ENCODE results near the gene MCU. TPM values are rescaled to one million over a fixed set of nuclear protein-coding genes. Genes with fewer than 3 reads are reported as not detected.

Gene MCU
- total RNA-seq, 1 experiment from 2014 or later: 42.7 TPM

GRCh38 chr10:72802763-72803505 lies 111.0 kb downstream of the MCU start:
- DNase-seq (ENCODE audit: low read depth): no peak

GRCh38 chr10:72808001-72808400 lies 116.1 kb downstream of the MCU start:
- no peak for DNase-seq (ENCODE audit: low read depth)

GRCh38 chr10:72809006-72809405 lies 117.1 kb downstream of the MCU start:
- no peak for DNase-seq (ENCODE audit: low read depth)

GRCh38 chr10:72810976-72811375 lies 119.0 kb downstream of the MCU start:
- DNase-seq (ENCODE audit: low read depth): no peak

- DNase-seq (ENCODE audit: low read depth): no peak
Observed at GRCh38 chr10:72812415-72812752, 120.4 kb downstream of the MCU start.

- DNase-seq (ENCODE audit: low read depth): peak; percentile 25
Observed at GRCh38 chr10:72812753-72813430, 120.9 kb downstream of the MCU start.

GRCh38 chr10:72814099-72814790 lies 122.3 kb downstream of the MCU start:
- no peak for DNase-seq (ENCODE audit: low read depth)

- DNase-seq (ENCODE audit: low read depth): no peak
Observed at GRCh38 chr10:72816565-72816964, 124.6 kb downstream of the MCU start.

GRCh38 chr10:72818076-72818475 lies 126.1 kb downstream of the MCU start:
- DNase-seq (ENCODE audit: low read depth): no peak

GRCh38 chr10:72819053-72819452 lies 127.1 kb downstream of the MCU start:
- DNase-seq (ENCODE audit: low read depth): no peak

- no peak for DNase-seq (ENCODE audit: low read depth)
Observed at GRCh38 chr10:72821606-72822005, 129.7 kb downstream of the MCU start.

- DNase-seq (ENCODE audit: low read depth): no peak
Observed at GRCh38 chr10:72822342-72822986, 130.5 kb downstream of the MCU start.

GRCh38 chr10:72825163-72825562 lies 133.2 kb downstream of the MCU start:
- no peak for DNase-seq (ENCODE audit: low read depth)

- DNase-seq (ENCODE audit: low read depth): no peak
Observed at GRCh38 chr10:72826346-72826745, 134.4 kb downstream of the MCU start.

- no peak for DNase-seq (ENCODE audit: low read depth)
Observed at GRCh38 chr10:72828294-72828693, 136.4 kb downstream of the MCU start.

GRCh38 chr10:72830625-72831024 lies 138.7 kb downstream of the MCU start:
- DNase-seq (ENCODE audit: low read depth): no peak

- peak; percentile 8 for DNase-seq (ENCODE audit: low read depth)
Observed at GRCh38 chr10:72831696-72832409, 139.9 kb downstream of the MCU start.

- DNase-seq (ENCODE audit: low read depth): no peak
Observed at GRCh38 chr10:72832701-72833100, 140.8 kb downstream of the MCU start.

- DNase-seq (ENCODE audit: low read depth): peak; percentile 44
Observed at GRCh38 chr10:72834183-72834825, 142.4 kb downstream of the MCU start.

- DNase-seq (ENCODE audit: low read depth): no peak
Observed at GRCh38 chr10:72840319-72840718, 148.4 kb downstream of the MCU start.

- DNase-seq (ENCODE audit: low read depth): no peak
Observed at GRCh38 chr10:72841487-72841886, 149.5 kb downstream of the MCU start.
